ENCODE results near the gene CEP72.

The CEP72 gene

DNA sequence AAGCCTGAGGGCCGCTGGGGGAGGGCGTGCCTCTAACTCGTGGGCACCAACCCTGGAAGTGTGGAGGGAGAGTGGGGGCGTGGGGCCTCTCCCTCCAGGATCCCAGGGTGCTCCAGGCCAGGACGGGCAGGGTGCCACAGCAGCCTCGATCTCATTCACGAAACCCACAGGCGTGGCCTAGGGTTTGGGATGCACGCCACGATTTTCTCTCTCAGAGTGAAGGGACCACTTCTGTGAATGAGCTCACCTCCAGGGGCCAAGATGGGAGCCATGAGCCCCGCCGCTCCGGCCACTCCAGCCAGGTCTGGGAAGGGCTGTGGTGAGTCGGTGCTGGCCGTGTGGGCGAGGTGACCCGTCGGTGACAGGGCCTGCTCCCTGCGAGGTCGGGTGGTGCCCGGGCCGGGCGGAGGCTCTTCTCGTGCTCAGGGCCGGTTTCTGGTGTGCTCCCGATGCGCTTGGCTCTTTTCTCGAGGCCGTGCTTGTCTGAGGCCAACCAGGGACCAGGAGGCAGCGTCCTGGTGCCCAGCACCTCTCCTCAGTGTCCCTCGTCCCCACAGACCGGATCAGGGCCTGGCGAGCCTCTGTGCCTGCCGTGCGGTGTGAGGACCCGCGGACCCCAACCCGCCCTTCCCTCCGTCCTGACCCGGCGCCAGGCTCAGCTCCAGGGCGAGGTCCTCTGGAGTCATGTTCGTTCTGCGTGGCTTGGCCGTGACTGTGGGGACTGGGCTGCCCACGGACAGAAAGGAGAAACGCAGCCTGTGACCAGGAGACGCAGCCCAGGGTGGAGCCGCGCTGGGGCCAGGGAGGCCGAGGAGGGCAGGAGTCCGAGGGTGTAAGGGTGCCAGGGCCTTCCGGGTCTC lies 50.0 kb downstream of the CEP72 start:
- DNase-seq: no peak

DNA sequence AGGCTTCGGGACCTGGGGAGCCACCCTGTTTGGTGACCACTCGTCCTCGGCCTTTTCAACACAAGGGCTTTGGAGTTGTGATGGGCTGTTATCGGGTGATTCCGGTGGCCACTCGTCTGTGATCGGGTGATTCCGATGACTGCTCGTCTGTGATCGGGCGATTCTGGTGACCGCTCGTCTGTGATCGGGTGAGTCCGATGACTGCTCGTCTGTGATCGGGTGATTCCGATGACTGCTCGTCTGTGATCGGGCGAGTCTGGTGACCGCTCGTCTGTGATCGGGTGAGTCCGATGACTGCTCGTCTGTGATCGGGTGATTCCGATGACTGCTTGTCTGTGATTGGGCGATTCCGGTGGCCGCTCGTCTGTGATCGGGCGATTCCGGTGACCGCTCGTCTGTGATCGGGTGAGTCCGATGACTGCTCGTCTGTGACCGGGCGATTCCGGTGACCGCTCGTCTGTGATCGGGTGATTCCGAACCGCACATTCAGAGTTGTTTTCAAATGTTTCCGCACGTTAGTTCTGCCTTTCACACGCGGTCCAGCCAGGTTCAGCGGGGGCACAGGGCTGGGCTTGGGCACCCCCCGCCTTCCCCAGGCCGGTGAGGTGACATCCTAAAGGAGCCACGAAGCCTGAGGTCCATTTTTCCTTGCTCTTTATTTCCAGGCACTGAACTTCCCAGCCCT lies 50.8 kb downstream of the CEP72 start:
- DNase-seq: no peak

DNA sequence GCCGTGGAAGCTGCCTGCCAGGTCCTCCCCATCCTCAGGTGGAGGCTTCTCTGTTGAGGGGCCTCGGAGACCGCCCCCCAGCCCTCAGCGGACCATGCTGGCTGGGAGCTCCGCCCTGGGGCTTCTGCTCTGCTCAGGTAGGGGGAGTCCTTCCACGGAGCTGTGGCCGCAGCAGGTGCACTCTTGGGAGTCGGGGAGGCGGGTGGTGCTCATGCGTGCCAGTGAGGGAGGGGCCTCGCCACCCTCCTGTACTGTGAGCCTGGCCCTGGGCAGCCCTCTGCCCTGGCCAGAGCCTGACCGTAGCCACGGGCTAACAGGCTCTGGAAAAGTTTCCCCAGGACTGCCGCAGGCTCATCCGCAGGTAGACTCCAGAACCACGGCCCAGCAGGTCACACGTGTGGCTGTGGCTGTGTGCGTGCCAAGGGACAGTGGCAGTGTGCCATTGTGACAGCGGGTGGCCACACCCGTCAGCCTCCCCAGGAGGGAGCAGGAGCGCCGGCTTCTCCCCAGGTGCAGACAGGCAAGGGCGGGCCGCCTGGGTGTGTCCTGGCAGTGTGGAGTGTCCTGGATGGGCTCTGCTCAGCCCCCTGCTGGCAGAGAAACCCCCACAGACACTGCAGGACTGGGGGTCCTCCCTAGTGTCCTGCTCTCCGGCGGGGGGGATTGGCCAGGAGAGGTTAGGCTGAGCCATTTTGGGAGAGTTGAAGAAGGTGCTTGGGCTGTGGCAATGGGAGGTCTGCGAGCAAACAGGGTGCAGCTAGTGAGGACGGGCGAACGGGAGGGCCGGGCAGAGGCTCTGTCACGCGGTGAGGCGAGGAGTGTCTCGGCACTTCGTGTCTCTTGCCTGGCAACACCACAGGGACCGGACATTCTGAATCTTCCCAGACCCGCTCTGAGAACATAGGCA lies 51.5 kb downstream of the CEP72 start:
- DNase-seq: no peak

DNA sequence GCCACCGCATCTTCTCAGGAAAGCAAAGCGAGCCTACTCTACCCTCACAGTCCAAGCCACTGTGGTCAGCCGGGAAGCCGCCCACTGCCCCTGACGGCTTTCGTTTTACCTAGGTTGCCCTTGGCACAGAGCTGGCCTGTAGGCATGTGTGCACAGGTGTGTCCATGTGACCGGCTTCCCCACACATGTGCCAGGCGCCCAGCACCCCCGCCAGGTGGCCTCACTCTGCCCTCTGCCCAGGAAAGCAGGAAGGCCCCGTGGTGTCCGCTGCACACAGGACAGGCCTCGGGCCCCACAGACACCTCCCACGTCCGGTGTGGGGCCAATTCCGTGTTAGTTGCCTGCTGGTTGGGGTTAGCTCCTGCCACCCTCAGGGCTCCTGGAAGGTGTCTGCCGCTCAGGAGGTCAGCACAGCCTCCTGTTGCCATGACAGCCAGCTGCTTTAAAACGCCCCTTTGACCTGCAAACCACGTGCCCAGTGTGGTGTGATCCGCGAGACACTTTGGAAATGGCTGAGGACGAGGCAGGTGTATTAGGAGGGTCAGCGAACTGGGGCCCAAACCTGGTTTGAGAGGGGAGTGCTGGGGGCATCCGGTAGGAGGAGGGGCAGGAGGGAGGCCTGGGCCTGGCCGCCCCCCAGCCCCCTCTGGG lies 52.3 kb downstream of the CEP72 start:
- DNase-seq: no peak

DNA sequence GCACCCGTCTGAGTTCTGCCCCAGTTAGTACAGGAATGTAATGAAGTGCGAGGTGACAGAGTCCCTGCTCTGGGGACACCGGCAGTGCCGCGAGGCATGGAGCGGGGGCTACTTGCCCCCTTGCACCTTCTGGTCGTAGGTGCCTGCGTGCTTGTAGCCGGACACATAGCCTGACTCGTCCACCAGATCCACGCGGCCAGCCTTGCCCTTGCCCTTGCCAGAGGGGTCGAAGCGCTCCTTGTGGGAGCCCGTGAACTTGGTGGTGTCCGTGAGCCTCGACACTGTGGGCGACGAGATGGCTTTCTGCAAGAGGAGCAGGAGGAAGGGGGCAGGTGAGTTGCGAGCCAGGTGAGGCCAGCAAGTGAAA lies 52.8 kb downstream of the CEP72 start:
- DNase-seq: no peak

DNA sequence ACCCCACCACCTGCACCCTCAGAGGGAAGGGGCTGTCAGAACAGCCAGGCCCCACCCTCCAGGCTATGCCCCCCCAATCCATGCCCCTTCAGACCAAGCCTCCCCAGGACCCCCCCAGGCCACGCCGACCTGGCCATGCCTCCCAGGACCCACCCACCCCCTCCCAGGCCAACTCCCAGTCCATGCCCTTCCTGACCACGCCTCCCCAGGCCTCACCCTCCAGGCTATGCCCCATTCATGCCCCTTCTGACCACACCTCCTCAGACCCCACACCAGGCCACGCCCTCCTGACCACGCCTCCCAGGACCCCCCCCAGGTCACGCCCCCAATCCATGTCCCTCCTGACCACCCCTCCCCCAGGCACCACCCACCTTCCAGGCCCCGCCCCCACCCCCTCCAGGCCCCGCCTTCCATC lies 53.4 kb downstream of the CEP72 start:
- DNase-seq: no peak

DNA sequence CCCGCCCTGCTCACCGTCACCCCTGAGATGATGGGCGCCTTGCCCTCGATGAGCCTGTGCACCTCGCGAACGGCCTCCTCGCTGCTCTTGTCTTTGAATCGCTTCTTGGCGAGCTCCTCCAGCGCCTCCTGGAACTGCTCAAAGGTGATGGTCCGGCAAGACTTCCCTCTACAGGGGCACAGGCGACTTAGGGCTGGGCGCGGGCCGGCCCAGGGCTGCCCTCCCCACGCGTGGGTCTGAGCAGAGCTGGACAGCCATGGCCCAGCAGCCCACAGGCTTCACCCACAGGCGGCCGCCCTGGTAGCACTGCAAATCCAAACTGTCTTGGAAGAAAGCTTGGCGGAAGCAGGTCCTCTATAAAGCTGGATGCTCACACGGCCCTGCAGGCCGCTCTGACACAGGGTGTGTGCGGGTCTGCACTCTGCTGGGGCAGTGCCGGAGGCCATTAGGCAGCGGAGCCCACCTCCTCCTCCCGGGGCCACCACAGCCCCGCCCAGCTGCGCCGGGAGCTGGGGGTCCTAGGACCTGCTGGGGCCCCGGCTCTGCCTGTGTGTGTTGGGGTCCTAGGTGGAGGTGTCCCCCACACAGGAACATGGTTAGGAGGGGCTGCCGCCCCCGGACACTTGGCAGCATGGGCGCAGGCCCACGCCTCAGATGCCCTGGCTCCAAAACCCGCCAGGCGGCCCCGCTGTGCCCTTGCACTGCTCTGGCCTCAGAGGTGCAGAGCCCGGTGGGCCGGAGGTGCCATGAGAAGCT lies 54.0 kb downstream of the CEP72 start:
- DNase-seq: no peak

DNA sequence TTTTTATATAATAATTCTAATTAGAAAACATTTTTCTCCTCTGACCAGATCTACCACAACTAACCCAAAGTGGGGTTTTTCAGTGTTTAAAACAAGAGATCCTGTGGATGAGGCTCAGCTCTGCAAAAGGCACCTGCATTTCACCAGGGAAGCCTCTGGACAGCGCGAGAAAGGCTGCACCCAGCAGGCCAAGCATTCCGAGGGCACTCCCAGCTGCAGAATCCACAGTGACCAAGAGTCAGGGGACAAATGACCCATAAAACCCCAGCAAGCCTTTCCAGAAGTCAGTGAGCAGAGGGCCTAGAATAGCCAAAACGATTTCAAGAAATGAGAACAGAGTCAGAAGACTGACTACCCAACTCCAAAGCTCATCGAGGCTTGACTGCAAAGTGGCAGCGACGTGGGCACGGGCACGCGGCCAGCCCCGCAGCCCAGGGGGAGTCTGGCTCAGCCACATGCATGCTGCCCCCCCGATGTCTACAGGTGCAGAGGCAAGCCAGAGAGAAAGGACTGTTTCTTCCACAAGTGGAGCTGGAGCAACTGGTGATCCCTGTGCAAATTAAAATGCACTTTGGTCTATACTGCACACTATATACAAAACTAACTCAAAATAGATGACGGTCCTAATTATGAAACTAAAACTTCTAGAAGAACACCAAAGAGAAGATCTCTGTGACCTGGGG lies 54.8 kb downstream of the CEP72 start:
- no peak for DNase-seq

DNA sequence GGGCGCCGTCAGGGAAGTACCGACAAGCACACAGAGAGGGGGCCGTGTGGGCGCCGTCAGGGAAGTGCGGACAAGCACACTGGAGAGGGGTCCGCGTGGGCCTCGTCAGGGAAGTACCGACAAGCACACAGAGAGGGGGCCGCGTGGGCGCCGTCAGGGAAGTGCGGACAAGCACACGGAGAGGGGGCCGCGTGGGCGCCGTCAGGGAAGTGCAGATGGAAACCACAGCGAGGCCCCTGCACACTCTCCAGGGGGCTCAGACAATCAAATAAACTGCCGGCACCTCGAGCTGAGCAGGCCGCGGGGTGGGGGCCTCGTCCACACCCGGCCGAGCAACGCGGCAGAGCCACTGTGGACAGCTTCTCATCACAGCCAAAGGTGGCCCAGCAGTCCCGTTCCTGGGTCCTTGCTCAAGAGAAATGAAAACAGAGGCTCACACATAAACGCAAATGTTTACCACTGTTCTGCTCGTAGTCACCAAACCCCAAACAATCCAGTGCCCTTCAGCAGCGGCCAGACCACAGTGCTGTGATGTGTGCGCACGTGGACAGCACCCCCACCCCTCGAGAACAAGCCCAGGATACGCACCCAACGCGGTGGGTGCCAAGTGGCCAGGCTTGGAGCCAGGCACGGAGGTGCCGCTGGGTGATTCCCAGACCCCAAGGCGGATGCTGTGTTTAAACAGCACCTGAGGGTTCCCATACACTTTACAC lies 56.3 kb downstream of the CEP72 start:
- DNase-seq: no peak

DNA sequence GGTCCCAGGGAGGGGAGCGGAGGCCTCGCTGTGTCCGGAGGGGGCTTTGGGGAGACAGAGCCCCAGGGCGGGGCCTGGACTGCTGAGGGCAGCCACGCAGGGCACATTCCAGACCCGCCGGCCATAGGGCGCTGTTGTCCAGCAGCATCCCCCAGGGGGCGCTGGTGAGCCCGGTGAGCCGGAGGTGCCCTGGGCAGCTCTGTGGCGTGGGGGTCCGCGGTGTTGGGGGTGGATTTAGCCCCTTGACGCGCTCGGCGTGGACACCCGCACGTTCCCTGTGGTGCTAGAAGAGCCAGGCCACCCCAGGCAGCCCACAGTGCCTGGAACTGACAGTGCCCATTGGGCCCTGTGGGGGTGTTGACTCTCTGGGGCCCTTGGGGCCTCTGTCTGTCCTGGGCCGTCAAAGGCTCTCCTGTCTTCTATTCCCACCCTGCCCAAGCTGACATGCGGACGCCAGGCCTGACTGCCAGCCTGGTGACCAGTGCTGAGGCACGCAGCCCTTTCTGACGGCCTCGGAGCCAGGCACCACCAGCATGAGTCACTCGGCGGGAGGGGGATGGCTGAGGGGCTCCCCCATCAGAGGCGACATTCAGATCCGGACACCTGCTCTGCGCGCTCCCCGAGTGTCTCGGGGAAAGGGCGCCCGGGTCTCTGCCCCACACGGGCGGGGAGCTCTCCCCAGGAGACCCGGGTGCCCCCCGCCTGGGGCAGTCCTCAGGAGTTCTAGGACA lies 57.1 kb downstream of the CEP72 start:
- no peak for DNase-seq

DNA sequence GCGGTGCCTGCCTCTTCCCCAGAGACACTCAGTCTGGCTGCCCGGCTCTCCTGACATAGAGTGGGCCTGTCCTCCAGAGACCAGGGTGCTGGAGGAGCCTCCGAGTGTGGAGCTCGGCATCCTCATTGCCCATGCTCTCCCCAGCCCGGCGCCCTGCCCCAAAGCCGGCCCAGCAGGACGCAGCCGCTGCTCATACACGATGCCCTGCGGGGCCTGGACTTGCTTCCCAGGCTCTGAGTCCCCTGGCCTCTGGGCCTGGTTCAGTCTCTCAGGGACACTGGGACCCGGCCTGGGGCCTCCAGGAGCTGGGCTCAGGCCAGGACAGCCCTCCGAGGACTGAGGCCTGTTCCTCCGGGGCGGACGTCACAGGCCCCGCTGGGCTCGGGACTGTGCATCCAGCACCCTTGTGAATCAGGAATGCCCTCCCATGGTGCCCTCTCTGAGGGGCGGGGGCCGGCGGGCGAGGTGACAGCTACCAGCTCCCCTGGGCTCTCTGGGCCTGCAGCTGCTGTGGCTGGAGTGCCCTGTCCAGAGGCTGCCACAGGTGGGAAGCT lies 57.8 kb downstream of the CEP72 start:
- DNase-seq: no peak

DNA sequence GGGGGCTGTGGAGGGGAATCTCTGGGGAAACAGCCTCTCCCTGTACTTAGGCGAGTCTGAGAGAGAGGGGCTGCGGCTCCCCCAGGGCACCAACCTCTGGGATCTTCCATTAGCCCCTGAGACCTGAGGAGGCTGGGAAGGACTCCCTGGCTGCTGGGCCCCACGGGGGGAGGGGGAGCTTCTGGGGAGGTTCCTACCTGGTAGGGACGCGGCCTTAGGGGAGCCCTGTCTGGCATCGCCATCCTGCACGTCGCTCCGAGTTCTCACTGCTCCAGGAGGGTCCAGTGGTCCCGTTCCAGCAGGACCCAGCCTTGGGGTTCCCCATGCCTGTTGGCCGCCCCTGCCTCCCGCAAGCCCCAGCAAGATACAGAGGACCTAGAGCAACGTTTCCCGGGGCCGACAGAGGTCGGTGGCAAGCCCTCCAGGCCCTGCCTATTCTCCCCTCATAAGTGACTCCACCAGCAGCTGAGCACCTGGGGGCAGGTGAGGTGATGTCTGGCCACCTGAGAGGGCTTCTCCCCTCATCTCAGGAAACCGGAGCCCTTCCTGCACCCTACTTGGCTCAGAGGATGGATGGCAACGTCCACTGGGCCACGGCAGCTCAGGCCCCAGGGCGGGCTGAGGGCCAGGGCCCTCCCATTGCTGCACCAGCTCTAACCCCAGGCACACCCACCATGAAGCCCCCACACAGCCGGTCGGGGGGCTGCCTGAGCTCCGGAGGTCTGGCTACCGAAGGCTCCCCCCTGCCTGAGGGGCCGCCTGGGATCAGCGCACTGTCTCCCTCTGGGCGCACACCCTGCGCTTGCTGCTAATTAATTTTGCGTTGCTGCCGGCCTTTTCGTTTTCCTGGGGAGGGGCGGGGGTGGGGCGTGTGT lies 58.5 kb downstream of the CEP72 start:
- DNase-seq: no peak

DNA sequence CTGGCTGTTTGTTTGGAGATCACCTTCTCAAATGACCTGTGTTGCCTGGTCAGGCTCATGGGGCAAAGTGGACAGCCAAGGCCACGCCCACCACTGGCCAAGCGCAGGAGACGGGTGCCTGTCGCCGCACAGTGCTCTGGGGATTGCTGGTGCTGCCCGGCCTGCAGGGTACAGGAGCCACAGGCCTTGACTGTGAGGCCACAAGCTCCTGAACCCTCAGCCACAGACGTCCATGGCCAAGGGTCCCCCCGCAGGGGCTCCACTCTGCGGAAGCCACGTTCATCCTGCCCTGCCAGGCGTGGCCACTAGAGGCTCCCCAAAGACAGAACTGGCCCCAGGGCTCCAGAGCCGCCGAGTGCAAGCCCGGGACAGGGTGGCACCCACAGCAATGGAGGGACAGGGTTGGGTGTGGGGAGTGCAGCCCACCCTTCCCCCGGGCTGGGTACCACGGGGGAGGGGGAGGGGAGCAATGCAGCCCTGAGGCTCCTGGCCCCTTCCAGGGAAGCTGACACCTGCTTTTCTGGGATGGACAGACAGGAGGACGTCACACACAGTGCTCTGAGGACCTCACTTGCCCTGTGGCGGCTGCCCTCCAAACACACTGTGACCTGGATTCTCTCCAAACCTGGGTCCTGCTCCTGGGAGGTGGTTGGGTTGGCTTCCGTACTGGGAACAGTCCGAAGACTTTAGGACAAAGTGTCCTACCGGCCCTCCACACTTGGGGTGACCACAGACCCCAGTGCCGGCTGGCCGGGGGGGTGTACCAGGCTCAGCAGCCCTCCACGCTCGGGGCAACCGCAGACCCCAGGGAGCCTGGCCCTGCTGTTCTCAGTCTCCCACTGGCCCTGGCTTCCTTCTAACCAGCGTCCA lies 59.6 kb downstream of the CEP72 start:
- peak; percentile 82 for DNase-seq

DNA sequence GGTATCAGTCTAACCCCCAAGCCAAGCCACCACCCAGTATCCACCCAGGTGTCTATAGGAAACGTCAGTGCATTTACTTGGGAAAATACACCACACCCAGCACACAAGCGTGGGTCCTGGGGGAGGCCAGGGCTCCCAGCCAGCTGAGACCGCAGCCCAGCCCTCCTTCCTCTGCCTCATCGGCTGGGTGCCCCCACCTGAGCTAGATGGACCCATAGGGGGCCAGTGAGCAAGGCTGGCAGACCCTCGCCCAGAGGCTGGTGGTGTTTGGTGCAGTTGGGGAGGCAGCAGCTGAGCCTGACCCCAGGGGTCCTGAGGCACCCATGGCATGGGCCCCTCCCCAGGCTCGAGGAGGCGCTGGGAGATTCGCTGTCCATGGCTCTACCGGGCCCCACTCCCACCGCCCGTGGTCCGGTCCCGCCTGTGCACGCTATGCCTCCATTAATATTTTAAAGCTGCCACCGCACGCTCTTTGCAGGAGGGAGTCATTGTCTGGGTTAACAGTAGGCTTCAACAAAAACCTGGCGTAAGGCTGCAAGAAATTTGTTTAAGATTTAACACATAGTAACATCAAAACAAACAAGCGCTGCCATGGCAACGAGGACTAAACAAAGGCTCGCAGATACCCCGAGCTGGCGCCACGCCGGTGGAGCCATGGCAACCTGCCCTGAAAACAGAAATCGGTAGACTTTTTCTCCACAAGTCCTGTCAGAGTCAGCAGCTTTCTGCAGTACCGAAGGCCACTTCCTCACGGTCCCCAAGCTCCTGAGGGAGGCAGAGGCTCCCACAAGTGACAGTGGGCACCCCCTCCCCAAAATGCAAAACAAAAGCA lies 60.4 kb downstream of the CEP72 start:
- peak; percentile 74 for DNase-seq

DNA sequence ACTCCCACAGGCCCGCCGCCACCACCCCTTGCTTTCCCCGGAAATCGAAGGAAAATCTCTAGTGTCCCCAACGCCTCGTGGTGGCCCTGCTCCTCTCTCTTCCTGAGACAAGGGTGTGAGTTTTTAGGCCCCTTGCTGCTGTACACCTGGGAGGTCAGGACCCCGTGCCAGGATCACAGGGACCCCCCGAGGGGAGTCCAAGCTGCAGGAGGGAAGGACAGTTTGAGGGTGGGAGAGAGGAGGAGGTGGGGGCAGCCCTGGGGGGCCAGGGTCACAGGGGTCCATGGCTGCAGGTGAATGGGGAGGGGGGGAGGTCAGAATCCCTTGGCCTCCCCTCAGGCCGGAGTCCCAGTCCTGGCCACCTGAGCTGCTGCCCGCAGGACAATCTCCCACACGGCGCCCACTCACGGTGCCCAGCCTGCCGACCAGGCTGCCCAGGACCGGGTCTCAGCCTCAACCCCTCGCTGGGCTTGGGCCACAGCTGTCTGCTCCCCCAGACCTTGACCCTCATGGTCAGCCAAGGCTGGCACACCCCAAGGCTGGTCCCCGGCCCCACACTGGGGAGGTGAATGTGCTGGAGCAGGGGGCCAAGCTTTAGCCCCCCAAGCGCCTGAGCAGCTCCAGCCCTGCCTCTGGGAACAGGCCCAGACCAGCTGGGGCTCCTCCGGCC lies 61.2 kb downstream of the CEP72 start:
- DNase-seq: no peak
